SU-DHL-6 (cell line): ENCODE results near the gene HELZ2.

Experiments
- H2AFZ ChIP-seq: fragments of 200-600 bp; sonication (generic); 2 replicates; pipeline ENCODE4 v1.6.1; 2014; ENCODE audit warnings: low read depth, mild to moderate bottlenecking, moderate library complexity, mixed read lengths, antibody characterized with exemption, low read length; ENCODE audit not compliant: severe bottlenecking
- H3F3A ChIP-seq: fragments of 200-600 bp; shearing (Covaris generic); 2 replicates; pipeline ENCODE4 v1.6.0; 2016; ENCODE audit warnings: antibody characterized with exemption, mild to moderate bottlenecking; ENCODE audit not compliant: insufficient read depth
- H3K27ac ChIP-seq: fragments of 200-600 bp; sonication (generic); 2 replicates; pipeline ENCODE4 v1.5.1; 2016; ENCODE audit warnings: low read depth, mild to moderate bottlenecking, low read length, moderate library complexity, mixed read lengths
- H3K27me3 ChIP-seq: fragments of 200-600 bp; sonication (generic), shearing (Covaris generic); 2 replicates; pipeline ENCODE4 v1.6.0; 2014; ENCODE audit warnings: mild to moderate bottlenecking, low read length
- H3K36me3 ChIP-seq: fragments of 200-600 bp; sonication (generic); 2 replicates; pipeline ENCODE4 v1.6.1; 2014; ENCODE audit warnings: mild to moderate bottlenecking, low read length, mixed read lengths
- H3K4me2 ChIP-seq: fragments of 300-600, 200-600 bp; shearing (Covaris generic), sonication (generic); 2 replicates; pipeline ENCODE4 v1.6.0; 2014; ENCODE audit warnings: low read length, low read depth, mild to moderate bottlenecking; ENCODE audit not compliant: poor library complexity, severe bottlenecking
- H3K4me3 ChIP-seq: fragments of 200-600 bp; sonication (generic); 2 replicates; pipeline ENCODE4 v1.5.1; 2014; ENCODE audit warnings: antibody characterized with exemption, low read length, mild to moderate bottlenecking, mixed read lengths; ENCODE audit not compliant: insufficient read depth, poor library complexity, severe bottlenecking
- H3K79me2 ChIP-seq: fragments of 200-600 bp; sonication (generic); 2 replicates; pipeline ENCODE4 v1.6.1; 2014; ENCODE audit warnings: mild to moderate bottlenecking, low read length, moderate library complexity; ENCODE audit not compliant: insufficient read depth
- H3K9ac ChIP-seq: fragments of 200-600 bp; sonication (generic); 2 replicates; pipeline ENCODE4 v1.7.0; 2014; ENCODE audit warnings: mild to moderate bottlenecking, low read length
- H3K9me2 ChIP-seq: fragments of 200-600 bp; sonication (generic); replicated peaks from 2 replicates; pipeline ENCODE4 v1.6.1; 2014; ENCODE audit warnings: low read length; ENCODE audit not compliant: insufficient read depth
- H3K9me3 ChIP-seq: fragments of 200-600 bp; sonication (generic); 2 replicates; pipeline ENCODE4 v1.6.1; 2014; ENCODE audit warnings: low read length, mixed read lengths; ENCODE audit not compliant: insufficient read depth
- H4K20me1 ChIP-seq: fragments of 200-600 bp; sonication (generic); 2 replicates; pipeline ENCODE4 v1.6.1; 2014; ENCODE audit warnings: low read depth, mild to moderate bottlenecking, antibody characterized with exemption, low read length, moderate library complexity, mixed read lengths
- CTCF ChIP-seq: fragments of 200-600 bp; sonication (generic); IDR thresholded peaks from one replicate; pipeline ENCODE4 v1.5.1; 2017; ENCODE audit warnings: antibody characterized with exemption, mild to moderate bottlenecking, low read length, moderate library complexity; ENCODE audit not compliant: insufficient read depth, poor library complexity, severe bottlenecking
- EZH2phosphoT487 ChIP-seq: fragments of 200-600 bp; sonication (generic), shearing (Covaris generic); conservative IDR thresholded peaks from 2 replicates; pipeline ENCODE4 v1.6.1; 2018; ENCODE audit warnings: mild to moderate bottlenecking, antibody characterized with exemption, low read length, moderate library complexity, mixed read lengths

The HELZ2 gene

GRCh38 chr20:63533871-63534393 is 40.1 kb downstream of the HELZ2 start:
- Histone ChIP-seq H3K9me2 (no peaks in the 10 kb centered on the region), H3K36me3 (no peaks in the 10 kb centered on the region), H2AFZ (no peak overlapping the region), H3F3A (no peaks in the 10 kb centered on the region), H4K20me1 (no peaks in the 10 kb centered on the region), H3K4me3 (no peak overlapping the region), H3K27me3 (no peaks in the 10 kb centered on the region), H3K4me2 (no peak overlapping the region), H3K27ac (no peak overlapping the region), H3K9ac (no peak overlapping the region), H3K79me2 (no peaks in the 10 kb centered on the region), H3K9me3 (no peaks in the 10 kb centered on the region)
- TF ChIP-seq EZH2phosphoT487, result no peak
- no peak for TF ChIP-seq CTCF

- TF ChIP-seq EZH2phosphoT487 (no peak), CTCF (no peak)
- Histone ChIP-seq H3K27me3 (no peaks in the 10 kb centered on the region), H3K4me3 (no peak overlapping the region)
Observed at GRCh38 chr20:63533388-63533787, 40.7 kb downstream of the HELZ2 start.

GRCh38 chr20:63532449-63532971 is 41.5 kb downstream of the HELZ2 start:
- H4K20me1 ChIP-seq, result no peaks in the 10 kb centered on the region
- H3K27me3 ChIP-seq, result no peaks in the 10 kb centered on the region
- no peaks in the 10 kb centered on the region for H3K79me2 ChIP-seq
- no peak overlapping the region for H3K4me3 ChIP-seq
- no peak overlapping the region for H2AFZ ChIP-seq
- no peaks in the 10 kb centered on the region for H3F3A ChIP-seq
- no peaks in the 10 kb centered on the region for H3K9me3 ChIP-seq
- TF ChIP-seq CTCF, result no peak
- no peak for TF ChIP-seq EZH2phosphoT487
- H3K9ac ChIP-seq, result no peak overlapping the region
- H3K4me2 ChIP-seq, result no peak overlapping the region
- no peaks in the 10 kb centered on the region for H3K36me3 ChIP-seq
- H3K9me2 ChIP-seq, result no peaks in the 10 kb centered on the region
- no peak overlapping the region for H3K27ac ChIP-seq

More at GRCh38 chr20:63533388-63533787, 40.7 kb downstream of the HELZ2 start:
- Histone ChIP-seq H3K4me2 (no peak overlapping the region), H2AFZ (no peak overlapping the region), H3K36me3 (no peaks in the 10 kb centered on the region), H3K9me3 (no peaks in the 10 kb centered on the region), H3K9ac (no peak overlapping the region), H3K9me2 (no peaks in the 10 kb centered on the region), H4K20me1 (no peaks in the 10 kb centered on the region), H3K27ac (no peak overlapping the region), H3K79me2 (no peaks in the 10 kb centered on the region), H3F3A (no peaks in the 10 kb centered on the region)
